T-cell (primary cell): Measurements from ENCODE around the gene SLC5A5. TPM values are rescaled to one million over a fixed set of nuclear protein-coding genes. Genes with fewer than 3 reads are reported as not detected.

Experiments
- ATAC-seq, 4 experiments: fragments of 200-7000 bp in 3 of 4; fragments of 150-1000 bp in 1 of 4; cut with Tn5 transposase; replicated peaks in 1 of 4; 1 replicate in 3 of 4; 2 replicates in 1 of 4; pipeline ENCODE4 v1.10.0; 2021; ENCODE audit warnings: moderate library complexity in 3 of 4, mild to moderate bottlenecking in 2 of 4, moderate number of reproducible peaks in 1 of 4
- CTCF ChIA-PET, 2 donors: fragments of 300-600 bp; sonication (Branson Sonifier 250); formaldehyde crosslinking; loops; one replicate each; lab custom pipeline; 2022; ENCODE audit warnings: antibody characterized with exemption in 2 of 2; lab: Charles Lee
- POLR2A ChIA-PET, 2 donors: fragments of 300-600 bp; sonication (Branson Sonifier 250); formaldehyde crosslinking; loops; one replicate each; lab custom pipeline; 2022; ENCODE audit warnings: antibody characterized with exemption in 2 of 2; lab: Charles Lee
- DNase-seq, 35 experiments: peaks; one replicate each; pipeline versions ENCODE4 v3.0.0 to v3.0.0-alpha.2; 2013 to 2023
- H3K27ac ChIP-seq: one replicate; pipeline ENCODE4 v1.5.1; 2013; ENCODE audit warnings: low read length
- H3K27me3 ChIP-seq, 2 experiments: replicated peaks in 1 of 2; 1 replicate in 1 of 2; 2 replicates in 1 of 2; pipeline versions ENCODE4 v1.6.1 to v1.7.0; 2013; ENCODE audit warnings: low read length in 1 of 2, mixed read lengths in 1 of 2; ENCODE audit not compliant: control insufficient read depth in 2 of 2, insufficient read depth in 2 of 2; ENCODE audit errors: extremely low read depth in 1 of 2
- H3K36me3 ChIP-seq, 2 donors: 1 replicate in 1 of 2; 2 replicates in 1 of 2; pipeline versions ENCODE4 v1.6.1 to v1.7.0; 2013; ENCODE audit warnings: low read length in 1 of 2; ENCODE audit not compliant: control insufficient read depth in 2 of 2, insufficient read depth in 1 of 2; ENCODE audit errors: extremely low read depth in 1 of 2
- H3K4me1 ChIP-seq, 2 experiments: 1 replicate in 1 of 2; 2 replicates in 1 of 2; pipeline versions ENCODE4 v1.6.1 to v1.7.0; 2013; ENCODE audit warnings: low read length in 2 of 2, mixed read lengths in 1 of 2; ENCODE audit not compliant: insufficient read depth in 2 of 2, control insufficient read depth in 1 of 2; ENCODE audit errors: extremely low read depth in 1 of 2
- H3K4me3 ChIP-seq, 2 donors: 1 replicate in 1 of 2; 2 replicates in 1 of 2; pipeline versions ENCODE4 v1.5.1 to v1.7.0; 2013; ENCODE audit warnings: mild to moderate bottlenecking in 2 of 2, low read length in 1 of 2, moderate library complexity in 1 of 2; ENCODE audit not compliant: control insufficient read depth in 1 of 2; ENCODE audit errors: extremely low read depth in 1 of 2
- H3K9me3 ChIP-seq: 2 replicates; pipeline ENCODE4 v1.7.0; 2013
- H3K27ac Mint-ChIP-seq, 2 donors: one replicate each; pipeline ENCODE4 v1.8.0; 2020 to 2021; ENCODE audit warnings: mild to moderate bottlenecking in 2 of 2, mixed read lengths in 2 of 2
- H3K27me3 Mint-ChIP-seq, 2 donors: one replicate each; pipeline ENCODE4 v1.8.0; 2021 to 2022; ENCODE audit warnings: mixed read lengths in 2 of 2
- H3K36me3 Mint-ChIP-seq: one replicate; pipeline ENCODE4 v1.8.0; 2021; ENCODE audit warnings: mixed read lengths
- H3K4me1 Mint-ChIP-seq, 3 donors: one replicate each; pipeline ENCODE4 v1.8.0; 2020 to 2022; ENCODE audit warnings: mixed read lengths in 3 of 3, mild to moderate bottlenecking in 1 of 3
- H3K4me3 Mint-ChIP-seq, 3 donors: one replicate each; pipeline ENCODE4 v1.8.0; 2020 to 2022; ENCODE audit warnings: mild to moderate bottlenecking in 3 of 3, mixed read lengths in 3 of 3, moderate library complexity in 3 of 3
- H3K9me3 Mint-ChIP-seq, 3 donors: one replicate each; pipeline ENCODE4 v1.8.0; 2020 to 2022; ENCODE audit warnings: mixed read lengths in 3 of 3
- WGBS: methylation state at CpG from one replicate; pipeline ENCODE4 v1.1.5; 2013; ENCODE audit warnings: missing lambda C conversion rate; ENCODE audit not compliant: insufficient coverage; 5-methylcytosine and 5-hydroxymethylcytosine counted together
- total RNA-seq, 35 experiments: library from RNA in 6 of 35; stranded (reverse) in 6 of 35; fragments of 120-200 nt in 1 of 35; gene quantifications; one replicate each; pipeline versions ENCODE4 v1.2.1 to v1.2.4 and lab custom pipeline; 2013 to 2026

The SLC5A5 gene
- total RNA-seq, 5 donors from 2014 or later (not counting 1 experiment from before 2014, with no cell fraction given): 2.1 to 5.7 (median 3.5) TPM

GRCh38 chr19:17843292-17843827, 28.4 kb upstream of the SLC5A5 start:
- no peaks in the 10 kb centered on the region for H3K9me3 ChIP-seq
- 94% methylated on average over 8 of the region's 9 CpGs for WGBS
- Mint-ChIP-seq H3K27me3 (no peaks in the 10 kb centered on the region), H3K36me3 (peaks cover 30% of the 10 kb centered on the region), H3K27ac (peak overlapping the region; percentile 74 to 92), H3K9me3 (no peaks in the 10 kb centered on the region), H3K4me3 (peak overlapping the region in 1 of 3 donors; percentile 83), H3K4me1 (peaks cover 43 to 50% (median 49%) of the 10 kb centered on the region in 3 donors)
- ChIA-PET POLR2A (interaction anchor here (0.5 to 0.6 kb wide), 2 partner anchors 1430 to 1778 kb away, joined by 3 read pairs; no protein-coding TSS in a partner anchor), CTCF (no interaction called here)
- no peaks in the 10 kb centered on the region for H3K27me3 ChIP-seq
- no peak overlapping the region for H3K27ac ChIP-seq
- ATAC-seq (no peak), DNase-seq (no peak)
- H3K4me1 ChIP-seq: peaks cover 13 to 62% of the 10 kb centered on the region in 2 experiments
- H3K4me3 ChIP-seq: no peak overlapping the region
- peaks cover 41 to 61% of the 10 kb centered on the region in 2 donors for H3K36me3 ChIP-seq

GRCh38 chr19:17843908-17844490, 27.7 kb upstream of the SLC5A5 start:
- Histone ChIP-seq H3K27ac (no peak overlapping the region), H3K4me3 (no peak overlapping the region), H3K36me3 (peaks cover 38 to 57% of the 10 kb centered on the region in 2 donors), H3K27me3 (no peaks in the 10 kb centered on the region), H3K9me3 (no peaks in the 10 kb centered on the region), H3K4me1 (peaks cover 18 to 68% of the 10 kb centered on the region in 2 experiments)
- Mint-ChIP-seq H3K36me3 (peaks cover 26% of the 10 kb centered on the region), H3K4me1 (peaks cover 49 to 56% (median 56%) of the 10 kb centered on the region in 3 donors), H3K9me3 (no peaks in the 10 kb centered on the region), H3K27ac (peak overlapping the region; percentile 92 to 99), H3K4me3 (peak overlapping the region in 2 of 3 donors; percentile 17 to 83), H3K27me3 (no peaks in the 10 kb centered on the region)
- 85% methylated on average over 14 of the region's 14 CpGs for WGBS
- CTCF ChIA-PET: no interaction called here
- DNase-seq (no peak), ATAC-seq (no peak)
- POLR2A ChIA-PET: no interaction called here

DNA sequence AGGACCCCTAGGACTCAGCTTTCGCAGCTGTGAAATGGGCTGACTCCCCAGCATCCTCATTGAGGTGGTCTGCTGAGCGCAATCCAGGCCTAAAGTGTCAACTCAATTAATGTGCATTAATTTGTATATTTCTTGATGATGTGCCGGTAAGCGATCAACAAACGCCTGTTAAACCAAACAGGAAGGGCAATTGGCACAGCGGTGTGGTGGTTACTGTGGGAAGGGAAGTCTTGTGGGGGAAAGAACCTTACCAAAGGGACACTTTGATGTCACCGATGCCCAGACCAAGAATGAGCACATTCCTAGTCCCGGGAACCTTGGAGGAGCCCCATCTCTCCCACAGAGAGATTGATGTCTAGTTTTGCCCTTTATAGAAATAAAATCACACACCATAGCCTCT, 25.6 kb upstream of the SLC5A5 start:
- peak overlapping the region; percentile 83 to 93 (median 93) for H3K4me3 Mint-ChIP-seq
- peak overlapping the region; percentile 95 for H3K27ac ChIP-seq
- DNase-seq (peak in 29 of 35 experiments; percentile 19 to 77 (median 37)), ATAC-seq (no peak)
- peaks cover 13% of the 10 kb centered on the region for H3K36me3 Mint-ChIP-seq
- no peaks in the 10 kb centered on the region for H3K9me3 ChIP-seq
- H3K36me3 ChIP-seq: peaks cover 23 to 37% of the 10 kb centered on the region in 2 donors
- peaks cover 63 to 70% (median 68%) of the 10 kb centered on the region in 3 donors for H3K4me1 Mint-ChIP-seq
- H3K27ac Mint-ChIP-seq: peak overlapping the region; percentile 92 to 99
- no peaks in the 10 kb centered on the region for H3K9me3 Mint-ChIP-seq
- no peaks in the 10 kb centered on the region for H3K27me3 Mint-ChIP-seq
- 12% methylated on average over 5 of the region's 8 CpGs for WGBS
- CTCF ChIA-PET: interaction anchor here in 1 of 2 donors (1.2 kb wide), 1 partner anchor 9 kb away, joined by 3 read pairs; no protein-coding TSS in a partner anchor
- peak overlapping the region; percentile 68 to 73 for H3K4me3 ChIP-seq
- peaks cover 26 to 89% of the 10 kb centered on the region in 2 experiments for H3K4me1 ChIP-seq
- H3K27me3 ChIP-seq: no peaks in the 10 kb centered on the region
- POLR2A ChIA-PET: interaction anchor here (0.6 kb wide), 2 partner anchors 30 to 437 kb away, joined by 3 to 7 read pairs; no protein-coding TSS in a partner anchor

DNA sequence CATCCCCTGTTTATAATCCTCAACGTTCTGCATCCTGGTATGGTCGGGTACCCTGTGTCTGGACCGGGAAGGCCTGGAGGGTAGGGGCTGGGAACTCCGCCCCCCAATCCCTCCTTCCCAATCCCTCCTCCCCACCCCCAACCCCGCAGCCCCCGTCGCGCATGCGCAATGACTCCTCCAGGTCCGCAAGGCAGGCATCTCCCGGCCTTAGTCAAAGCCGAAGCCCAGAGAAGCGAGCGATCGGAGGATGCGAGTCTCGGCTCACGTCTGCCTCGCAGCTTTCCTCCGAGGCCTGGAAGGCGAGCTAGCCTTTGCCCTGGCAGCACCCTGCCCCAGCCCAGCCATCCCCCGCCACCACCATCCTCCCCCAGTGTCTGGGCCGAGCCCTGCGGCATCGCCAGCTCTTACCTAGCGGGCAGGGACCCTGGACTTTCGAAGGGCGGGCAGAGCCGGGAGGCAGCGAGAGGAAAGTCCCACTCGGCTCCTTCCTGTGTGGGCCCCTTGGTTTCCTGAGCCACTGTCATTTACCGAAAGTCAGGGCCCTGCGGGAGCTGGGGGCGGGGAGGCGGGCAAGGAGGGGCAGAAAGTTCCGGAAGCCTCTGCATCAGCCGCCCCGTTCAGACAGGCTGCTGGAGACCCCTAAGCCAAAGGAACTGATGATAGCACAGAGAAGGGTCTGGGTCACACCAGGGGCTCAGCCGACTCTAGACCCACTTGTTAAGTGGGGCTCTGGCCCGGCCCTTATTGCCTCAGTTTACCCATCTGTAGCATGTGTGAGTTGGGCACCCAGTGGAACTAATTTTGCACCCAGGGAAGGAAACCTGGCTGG, 24.0 kb upstream of the SLC5A5 start, which contains the start of gene JAK3:
Gene JAK3 (minus strand): TSS at position 445 of the 829 bp plus-strand sequence. CDS start 3,565 bp downstream, outside the sequence.
- H3K4me3 Mint-ChIP-seq: peak within 1 kb of the TSS; percentile 83 to 93 (median 93)
- peak within 1 kb of the TSS; percentile 92 to 99 for H3K27ac Mint-ChIP-seq
- H3K9me3 Mint-ChIP-seq: no peaks in the 10 kb centered on the region
- H3K27ac ChIP-seq: peak within 1 kb of the TSS; percentile 95
- H3K4me1 Mint-ChIP-seq: peaks cover 70 to 76% (median 75%) of the 10 kb centered on the region in 3 donors
- H3K4me3 ChIP-seq: peak within 1 kb of the TSS; percentile 68 to 73
- ATAC-seq: peak; percentile 82 to 90 (median 82)
- CTCF ChIA-PET: interaction anchor here (0.5 to 1.2 kb wide), 7 partner anchors 12 to 1620 kb away, joined by 3 to 11 read pairs (median 3); partner anchors contain the start of genes ARRDC2 (in 1 of the 2), B3GNT3 (in 1 of the 2), CCDC124 (in 1 of the 2) and RPL18A (in 1 of the 2)
- peaks cover 8% of the 10 kb centered on the region for H3K36me3 Mint-ChIP-seq
- H3K36me3 ChIP-seq: peaks cover 13 to 21% of the 10 kb centered on the region in 2 donors
- H3K27me3 Mint-ChIP-seq: no peaks in the 10 kb centered on the region
- under 1% methylated on average over 36 of the region's 40 CpGs for WGBS
- POLR2A ChIA-PET: interaction anchor here (0.6 to 0.7 kb wide), 2 partner anchors 76 to 153 kb away, joined by 6 read pairs; no protein-coding TSS in a partner anchor
- H3K9me3 ChIP-seq: no peaks in the 10 kb centered on the region
- H3K4me1 ChIP-seq: peaks cover 27 to 85% of the 10 kb centered on the region in 2 experiments
- DNase-seq: peak; percentile 67 to 92 (median 87)
- H3K27me3 ChIP-seq: no peaks in the 10 kb centered on the region

GRCh38 chr19:17848595-17849292, 23.0 kb upstream of the SLC5A5 start:
- Histone ChIP-seq H3K9me3 (no peaks in the 10 kb centered on the region), H3K27ac (peak overlapping the region; percentile 95), H3K4me1 (peaks cover 27 to 75% of the 10 kb centered on the region in 2 experiments), H3K27me3 (no peaks in the 10 kb centered on the region), H3K36me3 (peaks cover 6 to 11% of the 10 kb centered on the region in 2 donors), H3K4me3 (no peak overlapping the region)
- peak overlapping the region; percentile 83 to 93 (median 93) for H3K4me3 Mint-ChIP-seq
- ChIA-PET POLR2A (interaction anchor here (0.6 kb wide), 2 partner anchors 13 to 55 kb away, joined by 6 to 9 read pairs; no protein-coding TSS in a partner anchor), CTCF (interaction anchor here in 1 of 2 donors (0.7 to 3.1 kb wide), 2 partner anchors 11 to 353 kb away, joined by 3 to 41 read pairs; partner anchors contain the start of gene RPL18A)
- ATAC-seq (no peak), DNase-seq (no peak)
- peaks cover 64 to 70% (median 69%) of the 10 kb centered on the region in 3 donors for H3K4me1 Mint-ChIP-seq
- peaks cover 3% of the 10 kb centered on the region for H3K36me3 Mint-ChIP-seq
- H3K27ac Mint-ChIP-seq: peak overlapping the region; percentile 92 to 99
- 93% methylated on average over 10 of the region's 14 CpGs for WGBS
- no peaks in the 10 kb centered on the region for H3K27me3 Mint-ChIP-seq
- no peaks in the 10 kb centered on the region for H3K9me3 Mint-ChIP-seq
